Measurements from ENCODE around the gene SOCS1.
"Not testable (repeated sequence)": the region's sequence is repeated elsewhere in the genome, so short reads cannot be mapped to it uniquely, and the experiment has no call there.

The SOCS1 gene

GRCh38 chr16:11235703-11235991 is 20.4 kb downstream of the SOCS1 start:
- Mint-ChIP-seq H3K27me3 (ENCODE audit: low read depth) (no peaks in the 10 kb centered on the region), H3K4me3 (no peak overlapping the region), H3K36me3 (ENCODE audit: low read depth) (no peaks in the 10 kb centered on the region), H3K9me3 (no peaks in the 10 kb centered on the region), H3K27ac (peak overlapping the region; percentile 75), H3K4me1 (ENCODE audit: low read depth) (peaks cover 59% of the 10 kb centered on the region)
- no peak for DNase-seq (ENCODE audit: low spot score)

- no peak for DNase-seq (ENCODE audit: low spot score)
- H3K27me3 Mint-ChIP-seq (ENCODE audit: low read depth), result no peaks in the 10 kb centered on the region
- no peaks in the 10 kb centered on the region for H3K9me3 Mint-ChIP-seq
- H3K4me1 Mint-ChIP-seq (ENCODE audit: low read depth), result peaks cover 60% of the 10 kb centered on the region
- peak overlapping the region; percentile 75 for H3K27ac Mint-ChIP-seq
- no peaks in the 10 kb centered on the region for H3K36me3 Mint-ChIP-seq (ENCODE audit: low read depth)
- H3K4me3 Mint-ChIP-seq, result peak overlapping the region; percentile 33
Observed at GRCh38 chr16:11234884-11235702, 20.9 kb downstream of the SOCS1 start.

DNA sequence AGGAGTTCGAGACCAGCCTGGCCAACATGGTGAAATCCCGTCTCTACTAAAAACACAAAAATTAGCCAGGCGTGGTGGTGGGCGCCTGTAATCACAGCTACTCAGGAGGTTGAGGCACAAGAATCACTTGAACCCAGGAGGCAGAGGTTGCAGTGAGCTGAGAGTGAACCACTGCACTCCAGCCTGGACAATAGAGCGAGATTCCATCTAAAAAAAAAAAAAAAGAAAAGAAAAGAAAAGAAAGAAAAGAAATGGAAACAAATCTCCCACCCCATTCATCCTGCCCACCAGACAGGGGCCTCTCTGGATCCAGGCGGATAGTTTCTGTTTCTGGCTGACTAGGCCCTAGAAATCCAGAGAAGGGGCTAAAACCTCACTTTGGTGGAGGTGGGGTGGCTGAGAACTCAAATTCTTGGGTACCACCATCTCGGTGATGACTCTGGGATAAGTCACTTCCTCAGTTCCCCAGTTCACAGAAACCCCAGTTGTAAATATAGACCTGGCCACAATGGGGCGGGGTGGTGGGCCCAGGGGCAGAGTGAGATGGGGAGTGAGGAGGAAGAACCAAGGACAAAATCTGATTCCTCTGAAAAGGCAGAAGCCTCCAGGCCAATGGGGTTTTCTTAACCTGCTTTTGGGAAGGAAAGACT is 22.2 kb downstream of the SOCS1 start:
- Mint-ChIP-seq H3K4me1 (ENCODE audit: low read depth) (peaks cover 73% of the 10 kb centered on the region), H3K4me3 (peak overlapping the region; percentile 83), H3K9me3 (no peaks in the 10 kb centered on the region), H3K27me3 (ENCODE audit: low read depth) (no peaks in the 10 kb centered on the region), H3K27ac (peak overlapping the region; percentile 97), H3K36me3 (ENCODE audit: low read depth) (no peaks in the 10 kb centered on the region)
- DNase-seq (ENCODE audit: low spot score), result peak; percentile 87

GRCh38 chr16:11232852-11233726 is 22.9 kb downstream of the SOCS1 start:
- Mint-ChIP-seq H3K4me1 (ENCODE audit: low read depth) (peaks cover 77% of the 10 kb centered on the region), H3K27ac (peak overlapping the region; percentile 97), H3K27me3 (ENCODE audit: low read depth) (no peaks in the 10 kb centered on the region), H3K36me3 (ENCODE audit: low read depth) (no peaks in the 10 kb centered on the region), H3K4me3 (peak overlapping the region; percentile 83), H3K9me3 (no peaks in the 10 kb centered on the region)
- peak; percentile 95 for DNase-seq (ENCODE audit: low spot score)

DNA sequence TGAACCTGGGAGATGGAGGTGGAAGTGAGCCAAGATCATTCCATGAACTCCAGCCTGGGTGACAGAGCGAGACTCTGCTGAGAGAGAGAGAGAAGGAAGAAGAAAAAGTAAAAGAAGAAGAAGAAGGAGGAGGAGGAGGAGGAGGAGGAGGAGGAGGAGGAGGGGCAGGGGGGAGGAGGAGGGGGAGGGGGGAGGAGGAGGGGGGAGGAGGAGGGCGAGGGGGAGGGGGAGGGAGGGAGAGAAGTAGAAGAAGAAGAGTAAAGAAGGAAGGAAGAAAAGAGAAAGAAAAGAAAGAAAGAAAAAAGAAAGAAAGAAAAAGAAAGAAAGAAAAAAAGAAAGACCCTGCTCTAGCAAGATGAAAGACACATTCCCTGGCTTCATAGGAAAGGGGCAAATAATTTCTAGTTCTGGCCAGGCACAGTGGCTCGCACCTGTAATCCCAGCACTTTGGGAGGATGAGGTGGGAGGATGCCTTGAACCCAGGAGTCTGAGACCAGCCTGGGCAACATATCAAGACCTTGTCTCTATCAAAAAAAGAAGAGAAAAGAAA is 23.6 kb downstream of the SOCS1 start:
- Mint-ChIP-seq H3K9me3 (no peaks in the 10 kb centered on the region), H3K4me1 (ENCODE audit: low read depth) (peaks cover 79% of the 10 kb centered on the region), H3K36me3 (ENCODE audit: low read depth) (no peaks in the 10 kb centered on the region), H3K4me3 (peak overlapping the region; percentile 83), H3K27ac (peak overlapping the region; percentile 97), H3K27me3 (ENCODE audit: low read depth) (no peaks in the 10 kb centered on the region)
- no peak for DNase-seq (ENCODE audit: low spot score)

DNA sequence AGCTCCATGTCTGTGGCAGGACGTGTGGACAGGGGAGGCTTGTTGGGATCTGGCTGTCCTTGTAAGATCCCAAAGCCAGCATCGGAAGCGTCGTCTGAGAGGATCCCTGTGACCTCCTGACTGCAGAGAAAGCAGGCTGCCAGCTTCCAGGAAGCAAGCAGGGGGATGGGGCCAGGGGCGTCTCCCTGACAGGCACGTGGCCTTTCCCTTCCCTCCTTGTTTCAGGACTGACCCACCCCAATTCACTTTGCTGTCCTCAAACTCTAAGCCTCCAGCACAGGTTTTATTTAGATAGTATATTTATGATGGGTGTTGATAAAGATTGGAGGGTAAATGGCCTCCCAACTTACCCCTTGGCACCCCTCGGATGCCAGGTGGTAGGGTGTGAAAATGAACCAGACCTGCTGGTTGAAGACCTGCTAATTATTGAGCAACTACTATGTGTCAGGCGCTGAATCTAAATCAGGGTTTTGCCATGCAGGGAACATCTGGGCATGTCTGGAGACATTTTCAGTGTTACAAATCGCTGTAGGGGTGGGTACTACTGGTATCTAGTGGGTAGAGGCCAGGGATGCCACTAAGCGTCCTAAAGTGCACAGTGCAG is 24.5 kb downstream of the SOCS1 start:
- no peak for DNase-seq (ENCODE audit: low spot score)
- H3K9me3 Mint-ChIP-seq, result no peaks in the 10 kb centered on the region
- peak overlapping the region; percentile 72 for H3K4me3 Mint-ChIP-seq
- H3K27me3 Mint-ChIP-seq (ENCODE audit: low read depth), result no peaks in the 10 kb centered on the region
- H3K4me1 Mint-ChIP-seq (ENCODE audit: low read depth), result peaks cover 74% of the 10 kb centered on the region
- peak overlapping the region; percentile 97 for H3K27ac Mint-ChIP-seq
- no peaks in the 10 kb centered on the region for H3K36me3 Mint-ChIP-seq (ENCODE audit: low read depth)

DNA sequence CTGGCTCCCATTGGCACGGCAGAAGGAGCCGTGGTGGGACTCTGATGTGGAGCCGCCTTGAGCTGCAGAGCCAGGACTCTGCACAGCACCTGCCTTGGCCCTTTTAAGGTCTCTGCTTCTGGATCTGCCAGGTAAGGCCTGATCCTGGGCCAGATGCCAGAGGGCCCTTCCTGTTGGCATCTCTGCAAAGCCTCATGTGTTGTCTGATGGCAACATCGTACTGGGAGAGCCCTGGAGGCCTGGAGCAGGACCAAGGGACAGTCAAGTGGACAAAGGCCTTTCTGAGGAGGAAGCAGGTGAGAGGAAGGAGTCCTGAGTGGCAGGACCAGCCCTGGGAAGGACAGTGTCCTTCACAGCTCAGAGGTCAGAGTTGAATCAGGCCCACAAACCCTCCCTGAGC is 26.1 kb downstream of the SOCS1 start:
- no peak overlapping the region for H3K4me3 Mint-ChIP-seq

DNA sequence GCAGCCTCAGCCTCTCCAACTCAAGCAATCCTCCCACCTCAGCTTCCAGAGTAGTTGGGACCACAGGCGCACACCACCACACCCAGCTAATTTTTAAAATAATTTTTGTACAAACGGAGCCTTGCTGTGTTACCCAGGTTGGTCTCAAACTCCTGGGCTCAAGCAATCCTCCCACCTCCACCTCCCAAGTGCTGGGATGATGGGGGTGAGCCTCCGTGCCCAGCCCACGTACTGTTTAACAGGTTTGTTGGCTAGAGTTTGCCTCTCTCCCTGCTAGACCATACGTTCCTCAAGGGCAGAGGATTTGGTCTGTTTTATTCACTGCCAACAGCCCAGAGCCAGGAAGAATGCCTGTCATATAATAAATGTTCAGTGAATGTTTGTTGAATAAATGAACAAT is 26.6 kb downstream of the SOCS1 start:
- no peaks in the 10 kb centered on the region for H3K36me3 Mint-ChIP-seq (ENCODE audit: low read depth)
- peak overlapping the region; percentile 77 for H3K27ac Mint-ChIP-seq
- no peaks in the 10 kb centered on the region for H3K27me3 Mint-ChIP-seq (ENCODE audit: low read depth)
- no peaks in the 10 kb centered on the region for H3K9me3 Mint-ChIP-seq
- DNase-seq (ENCODE audit: low spot score), result no peak
- peaks cover 78% of the 10 kb centered on the region for H3K4me1 Mint-ChIP-seq (ENCODE audit: low read depth)
- H3K4me3 Mint-ChIP-seq, result peak overlapping the region; percentile 31

More for the DNA sequence above, 26.1 kb downstream of the SOCS1 start:
- H3K4me1 Mint-ChIP-seq (ENCODE audit: low read depth), result peaks cover 76% of the 10 kb centered on the region
- H3K9me3 Mint-ChIP-seq, result no peaks in the 10 kb centered on the region
- no peaks in the 10 kb centered on the region for H3K36me3 Mint-ChIP-seq (ENCODE audit: low read depth)
- H3K27ac Mint-ChIP-seq, result peak overlapping the region; percentile 77
- H3K27me3 Mint-ChIP-seq (ENCODE audit: low read depth), result no peaks in the 10 kb centered on the region
- DNase-seq (ENCODE audit: low spot score), result no peak

DNA sequence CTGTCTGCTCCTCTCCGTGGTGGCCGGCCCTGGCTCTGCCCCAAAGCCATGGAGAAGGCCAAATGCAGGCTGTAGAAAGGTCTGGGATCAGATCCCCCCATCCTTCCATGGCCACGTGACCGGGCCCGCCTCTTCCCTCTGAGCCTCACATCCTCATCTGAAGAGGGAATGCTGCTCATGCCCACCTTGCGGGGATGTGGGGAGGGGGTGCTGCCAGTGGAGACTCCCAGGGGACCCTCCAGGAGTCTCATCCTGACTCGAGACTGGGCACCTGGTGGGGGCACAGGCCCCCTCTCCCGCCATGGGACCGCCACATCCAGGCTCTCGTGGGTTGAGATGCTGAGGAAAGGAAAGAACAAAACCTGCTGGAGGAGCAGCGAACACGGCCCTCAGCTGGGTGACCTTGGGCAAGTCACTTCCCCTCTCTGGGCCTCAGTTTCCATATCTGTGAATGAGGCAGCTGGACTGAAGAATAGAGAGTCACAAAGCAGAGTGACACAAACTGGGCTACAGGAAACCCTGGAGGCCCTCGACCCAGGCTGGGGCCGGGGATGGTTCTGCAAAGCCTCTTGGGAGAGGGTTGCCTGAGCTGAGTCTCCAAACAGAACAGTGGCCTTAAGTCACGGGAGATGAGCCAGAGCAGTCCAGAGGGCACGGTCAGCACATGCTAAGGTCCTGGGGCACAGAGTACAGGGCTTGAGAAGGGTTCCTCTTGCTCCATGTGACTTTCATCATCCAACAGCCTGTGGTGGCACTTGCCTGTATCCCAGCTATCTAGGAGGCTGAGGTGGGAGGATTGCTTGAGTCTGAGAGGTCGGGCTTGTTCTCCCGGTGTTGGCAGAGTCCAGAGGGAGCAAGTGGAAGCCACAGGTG is 30.1 kb downstream of the SOCS1 start:
- Mint-ChIP-seq H3K27me3 (ENCODE audit: low read depth) (no peaks in the 10 kb centered on the region), H3K9me3 (no peaks in the 10 kb centered on the region), H3K27ac (peak overlapping the region; percentile 98), H3K4me1 (ENCODE audit: low read depth) (peaks cover 62% of the 10 kb centered on the region), H3K36me3 (ENCODE audit: low read depth) (no peaks in the 10 kb centered on the region), H3K4me3 (peak overlapping the region; percentile 85)
- DNase-seq (ENCODE audit: low spot score), result no peak

DNA sequence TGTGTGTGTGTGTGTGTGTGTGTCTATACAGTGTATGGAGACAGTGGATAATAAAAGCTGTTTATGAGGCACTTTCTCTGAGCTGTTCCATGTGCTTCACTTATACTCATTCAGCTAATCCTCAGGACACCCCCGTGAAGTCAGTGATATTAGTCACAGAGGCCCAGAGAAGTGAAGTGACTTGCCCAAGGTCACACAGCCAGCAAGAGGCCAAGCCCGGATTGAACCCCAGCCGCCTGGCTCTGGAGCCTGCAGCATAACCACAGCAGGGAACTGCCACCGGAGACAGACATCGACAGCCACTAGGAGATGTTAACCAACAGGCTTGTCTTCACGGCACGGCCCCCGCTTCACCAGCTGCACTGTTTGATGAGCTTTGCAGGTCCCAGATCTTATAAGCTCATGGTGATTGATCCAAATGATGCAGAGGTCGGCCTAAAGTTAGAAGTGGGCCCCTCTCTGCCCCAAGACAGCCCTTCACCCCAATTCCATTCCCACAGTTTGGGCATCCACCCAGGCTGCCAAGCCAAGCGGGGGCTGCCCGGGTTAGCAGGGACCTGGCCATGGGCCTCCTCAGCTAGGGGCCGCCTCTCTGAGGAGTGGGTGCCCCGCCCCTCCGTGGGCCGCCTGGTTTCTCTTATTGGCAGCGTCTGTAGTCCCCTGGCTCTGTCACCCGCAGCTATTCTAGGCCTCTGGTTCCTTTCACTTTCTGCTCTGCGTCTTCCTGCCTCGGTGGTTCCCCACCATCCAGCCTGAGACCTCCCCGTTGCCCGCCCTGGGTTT is 30.9 kb downstream of the SOCS1 start:
- Mint-ChIP-seq H3K4me3 (peak overlapping the region; percentile 85), H3K27ac (peak overlapping the region; percentile 98), H3K27me3 (ENCODE audit: low read depth) (no peaks in the 10 kb centered on the region), H3K36me3 (ENCODE audit: low read depth) (no peaks in the 10 kb centered on the region), H3K9me3 (no peaks in the 10 kb centered on the region), H3K4me1 (ENCODE audit: low read depth) (peaks cover 64% of the 10 kb centered on the region)
- DNase-seq (ENCODE audit: low spot score), result peak; percentile 91

GRCh38 chr16:11224096-11224893 is 31.7 kb downstream of the SOCS1 start:
- Mint-ChIP-seq H3K27me3 (ENCODE audit: low read depth) (no peaks in the 10 kb centered on the region), H3K27ac (peak overlapping the region; percentile 98), H3K4me3 (peak overlapping the region; percentile 85), H3K9me3 (peaks cover under 1% of the 10 kb centered on the region), H3K4me1 (ENCODE audit: low read depth) (peaks cover 61% of the 10 kb centered on the region), H3K36me3 (ENCODE audit: low read depth) (peaks cover under 1% of the 10 kb centered on the region)
- peak; percentile 75 for DNase-seq (ENCODE audit: low spot score)

DNA sequence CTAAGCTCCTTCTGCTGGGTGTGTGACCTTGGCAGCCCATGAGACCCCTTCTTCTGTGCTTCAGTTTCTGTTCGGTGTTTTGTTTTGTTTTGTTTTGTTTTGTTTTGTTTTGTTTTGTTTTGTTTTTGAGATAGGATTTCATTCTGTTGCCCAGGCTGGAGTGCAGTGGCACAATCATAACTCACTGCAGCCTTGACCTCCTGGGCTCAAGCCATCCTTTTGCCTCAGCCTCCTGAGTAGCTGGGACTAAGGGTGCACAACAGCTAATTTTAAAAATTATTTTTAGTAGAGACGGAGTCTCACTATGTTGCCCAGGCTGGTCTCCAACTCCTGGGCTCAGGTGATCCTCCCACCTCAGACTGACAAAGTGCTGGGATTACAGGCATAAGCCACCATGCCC is 35.5 kb downstream of the SOCS1 start:
- H3K36me3 Mint-ChIP-seq (ENCODE audit: low read depth), result peaks cover 21% of the 10 kb centered on the region
- H3K4me1 Mint-ChIP-seq (ENCODE audit: low read depth), result peaks cover 41% of the 10 kb centered on the region
- not testable (repeated sequence) for DNase-seq (ENCODE audit: low spot score); H3K4me3 Mint-ChIP-seq; H3K27me3 Mint-ChIP-seq (ENCODE audit: low read depth)
- H3K9me3 Mint-ChIP-seq, result peaks cover 31% of the 10 kb centered on the region
- peak overlapping the region; percentile 70 for H3K27ac Mint-ChIP-seq
